Smooth muscle cell (in vitro differentiated cells): Measurements from ENCODE around the gene ARAP1. TPM values are rescaled to one million over a fixed set of nuclear protein-coding genes. Genes with fewer than 3 reads are reported as not detected.

Source experiments
- DNase-seq: peaks from one replicate; lab custom pipeline; 2025; ENCODE audit not compliant: unreplicated experiment; lab: John Stamatoyannopoulos, UW
- H2AFZ ChIP-seq: fragments of 200-600 bp; sonication (generic); 2 replicates; pipeline ENCODE4 v1.6.0; 2016; ENCODE audit warnings: antibody characterized with exemption, low read depth, mild to moderate bottlenecking
- H3F3A ChIP-seq: fragments of 200-600 bp; sonication (generic); 2 replicates; pipeline ENCODE4 v1.6.0; 2017; ENCODE audit warnings: antibody characterized with exemption, low read depth
- H3K27ac ChIP-seq: fragments of 200-600 bp; sonication (generic); 2 replicates; pipeline ENCODE4 v1.5.1; 2016; ENCODE audit warnings: low read depth, mild to moderate bottlenecking
- H3K27me3 ChIP-seq: fragments of 200-600 bp; sonication (generic); 2 replicates; pipeline ENCODE4 v1.6.1; 2016; ENCODE audit warnings: low read depth, mild to moderate bottlenecking
- H3K36me3 ChIP-seq: fragments of 200-600 bp; sonication (generic); 2 replicates; pipeline ENCODE4 v1.5.1; 2016; ENCODE audit warnings: low read depth
- H3K4me1 ChIP-seq: fragments of 200-600 bp; sonication (generic); 2 replicates; pipeline ENCODE4 v1.5.1; 2016; ENCODE audit warnings: low read depth
- H3K4me2 ChIP-seq: fragments of 200-600 bp; sonication (generic); 2 replicates; pipeline ENCODE4 v1.6.0; 2016; ENCODE audit warnings: mild to moderate bottlenecking
- H3K4me3 ChIP-seq: fragments of 200-600 bp; sonication (generic); 2 replicates; pipeline ENCODE4 v1.5.1; 2016; ENCODE audit warnings: mild to moderate bottlenecking
- H3K79me2 ChIP-seq: fragments of 200-600 bp; sonication (generic); 2 replicates; pipeline ENCODE4 v1.6.0; 2016; ENCODE audit warnings: low read depth, mild to moderate bottlenecking
- H3K9ac ChIP-seq: fragments of 200-600 bp; sonication (generic); 2 replicates; pipeline ENCODE4 v1.6.0; 2016; ENCODE audit warnings: low read depth
- H3K9me3 ChIP-seq: fragments of 200-600 bp; sonication (generic); replicated peaks from 2 replicates; pipeline ENCODE4 v1.5.1; 2016; ENCODE audit warnings: low read depth
- H4K20me1 ChIP-seq: fragments of 200-600 bp; sonication (generic); 2 replicates; pipeline ENCODE4 v1.6.0; 2016; ENCODE audit warnings: low read depth
- CTCF ChIP-seq: fragments of 200-600 bp; sonication (generic); IDR thresholded peaks from 2 replicates; pipeline ENCODE4 v1.5.1; 2017; ENCODE audit warnings: borderline replicate concordance, mild to moderate bottlenecking, antibody characterized with exemption; ENCODE audit not compliant: insufficient read depth, poor library complexity, severe bottlenecking
- WGBS: methylation state at CpG from one replicate; pipeline ENCODE4 v1.1.7; 2016; ENCODE audit warnings: low lambda C conversion rate; 5-methylcytosine and 5-hydroxymethylcytosine counted together
- polyA plus RNA-seq: library from polyadenylated mRNA; unstranded; fragments of >200 nt; fragmentation: Nextera tagmentation; extraction: Ambion mirVana; gene quantifications from 2 replicates; pipeline ENCODE4 v1.2.1, GENCODE V29; 2016
- total RNA-seq: library from RNA; depleted of rRNA; stranded (reverse); fragments of >200 nt; gene quantifications from 2 replicates; pipeline ENCODE4 v1.2.3, GENCODE V29; 2014

The ARAP1 gene
- total and polyA plus RNA-seq, 2 experiments from 2014 or later, result 45.2 to 45.6 TPM

- DNase-seq, result no peak
- no peaks in the 10 kb centered on the region for H3K4me1 ChIP-seq
- H3K27ac ChIP-seq, result no peak overlapping the region
- H3K27me3 ChIP-seq, result no peaks in the 10 kb centered on the region
- H3K79me2 ChIP-seq, result no peaks in the 10 kb centered on the region
- TF ChIP-seq CTCF, result no peak
- no peaks in the 10 kb centered on the region for H3K36me3 ChIP-seq
- H3F3A ChIP-seq, result no peaks in the 10 kb centered on the region
- 86% methylated on average over 43 of the region's 44 CpGs for WGBS
- H4K20me1 ChIP-seq, result peaks cover 21% of the 10 kb centered on the region
- no peaks in the 10 kb centered on the region for H3K9me3 ChIP-seq
- no peak overlapping the region for H3K4me3 ChIP-seq
- no peak overlapping the region for H3K9ac ChIP-seq
- H3K4me2 ChIP-seq, result no peak overlapping the region
- no peak overlapping the region for H2AFZ ChIP-seq
Measured at GRCh38 chr11:72696866-72697700, 55.1 kb downstream of the ARAP1 start.

- H3K4me3 ChIP-seq, result no peak overlapping the region
- H4K20me1 ChIP-seq, result peaks cover 26% of the 10 kb centered on the region
- H3K36me3 ChIP-seq, result no peaks in the 10 kb centered on the region
- H3F3A ChIP-seq, result no peaks in the 10 kb centered on the region
- H3K27me3 ChIP-seq, result no peaks in the 10 kb centered on the region
- no peak overlapping the region for H3K27ac ChIP-seq
- H2AFZ ChIP-seq, result no peak overlapping the region
- H3K4me1 ChIP-seq, result no peaks in the 10 kb centered on the region
- H3K79me2 ChIP-seq, result no peaks in the 10 kb centered on the region
- no peak for TF ChIP-seq CTCF
- 95% methylated on average over 7 of the region's 7 CpGs for WGBS
- no peak for DNase-seq
- H3K4me2 ChIP-seq, result no peak overlapping the region
- no peak overlapping the region for H3K9ac ChIP-seq
- no peaks in the 10 kb centered on the region for H3K9me3 ChIP-seq
Measured at GRCh38 chr11:72695354-72695753, 56.9 kb downstream of the ARAP1 start.

- DNase-seq, result no peak
- no peaks in the 10 kb centered on the region for H3K36me3 ChIP-seq
- H3K79me2 ChIP-seq, result no peaks in the 10 kb centered on the region
- no peaks in the 10 kb centered on the region for H3F3A ChIP-seq
- no peak for TF ChIP-seq CTCF
- no peak overlapping the region for H3K4me3 ChIP-seq
- H2AFZ ChIP-seq, result no peak overlapping the region
- no peaks in the 10 kb centered on the region for H3K27me3 ChIP-seq
- no peak overlapping the region for H3K4me2 ChIP-seq
- no peaks in the 10 kb centered on the region for H3K4me1 ChIP-seq
- peaks cover 16% of the 10 kb centered on the region for H4K20me1 ChIP-seq
- WGBS, result 98% methylated on average over 18 of the region's 19 CpGs
- H3K27ac ChIP-seq, result no peak overlapping the region
- H3K9ac ChIP-seq, result no peak overlapping the region
- H3K9me3 ChIP-seq, result no peaks in the 10 kb centered on the region
Measured at GRCh38 chr11:72693271-72693968, 58.8 kb downstream of the ARAP1 start.
